Measurements from ENCODE around the gene AKR7A3.
"Not testable (repeated sequence)": the region's sequence is repeated elsewhere in the genome, so short reads cannot be mapped to it uniquely, and the experiment has no call there.

The AKR7A3 gene

DNA sequence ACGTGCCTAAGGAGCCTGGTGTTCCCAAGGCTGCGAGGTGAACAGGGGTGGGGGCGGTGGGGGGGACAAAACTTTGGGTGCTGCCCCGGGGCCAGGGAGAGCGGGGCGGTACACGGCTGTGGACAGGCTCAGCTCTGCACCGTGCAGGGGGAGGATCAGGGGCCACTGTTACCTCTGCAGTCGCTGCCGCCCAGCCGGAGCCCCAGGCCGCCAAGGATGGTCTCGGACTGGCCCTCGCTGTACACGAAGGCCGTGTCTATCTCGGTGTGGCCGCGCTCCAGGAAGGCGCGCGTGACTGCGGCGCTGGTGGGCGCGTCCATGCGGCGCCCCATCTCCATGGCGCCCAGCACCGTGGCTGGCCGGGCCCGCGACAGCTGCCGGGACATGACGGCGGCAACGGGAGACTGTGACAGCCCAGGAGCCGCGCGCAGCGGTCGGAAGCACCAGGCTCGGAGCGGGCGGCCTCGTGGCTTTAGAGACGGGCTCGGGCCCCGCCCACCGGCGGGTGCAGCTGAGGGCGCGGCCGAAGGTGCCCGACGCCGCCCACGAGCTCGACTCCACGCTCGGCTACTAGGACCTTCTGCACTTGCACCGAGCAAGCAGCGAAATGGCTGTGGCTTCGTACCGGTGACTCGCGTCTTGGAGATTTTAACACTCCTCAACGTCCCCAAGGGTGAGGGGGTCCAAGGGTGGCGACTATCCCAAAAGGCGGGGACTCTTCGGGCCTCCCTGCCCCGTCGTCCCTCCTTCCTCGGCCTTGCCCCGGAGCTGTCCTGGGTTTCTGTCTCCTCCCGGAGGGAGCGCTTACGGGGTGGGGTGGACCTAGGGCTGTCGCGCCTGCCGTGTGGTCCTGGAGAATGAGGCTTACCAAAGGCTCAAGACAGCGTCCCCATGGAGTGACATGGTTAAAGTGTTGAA, at the start of gene AKR7A3:
Gene AKR7A3, minus strand, starts transcription at position 447 of the 918 bp plus-strand sequence. Its CDS starts 61 bp downstream, at position 386.
- not testable (repeated sequence) for DNase-seq

DNA sequence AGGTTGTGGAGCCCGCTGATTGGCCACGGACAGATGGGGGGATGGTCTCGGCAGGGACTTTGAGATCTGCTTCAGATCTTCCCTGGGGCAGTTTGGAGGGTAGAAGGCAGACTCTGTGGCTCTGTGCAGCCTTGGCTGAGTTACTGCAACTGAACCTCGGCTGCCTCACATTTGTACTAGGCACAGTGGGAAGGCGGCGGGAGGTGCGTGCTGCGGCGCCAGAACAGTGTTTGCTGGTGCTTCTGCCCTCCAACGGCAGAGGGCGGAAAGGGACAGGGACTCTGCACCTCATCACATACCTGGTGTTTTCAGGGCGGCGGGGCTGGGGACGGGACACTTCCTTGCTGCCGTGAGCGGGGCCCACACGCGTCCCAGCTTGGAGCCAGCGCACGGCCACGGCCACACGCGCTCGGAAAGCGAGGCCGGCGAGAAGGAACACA, 49.8 kb upstream of the AKR7A3 start:
- DNase-seq: peak; percentile 48

DNA sequence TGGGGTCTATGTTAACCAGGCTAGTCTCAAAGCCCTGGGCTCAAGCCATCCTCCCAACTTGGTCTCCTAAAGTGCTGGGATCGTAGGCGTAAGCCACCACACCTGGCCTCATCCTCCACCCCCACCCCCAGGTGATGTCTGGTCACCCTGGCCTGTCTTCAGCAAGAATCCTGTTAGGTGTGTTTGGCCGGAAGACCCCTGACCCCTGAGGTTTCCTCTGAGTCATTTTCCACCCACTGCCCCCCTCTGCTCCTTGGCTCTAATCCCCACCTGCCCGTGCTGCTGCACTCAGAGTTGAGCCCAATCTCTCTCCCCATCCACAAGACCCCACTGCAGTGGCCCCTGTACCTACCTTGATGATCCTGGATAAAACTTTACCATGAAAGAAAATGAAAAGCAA, 48.7 kb upstream of the AKR7A3 start:
- DNase-seq: no peak

DNA sequence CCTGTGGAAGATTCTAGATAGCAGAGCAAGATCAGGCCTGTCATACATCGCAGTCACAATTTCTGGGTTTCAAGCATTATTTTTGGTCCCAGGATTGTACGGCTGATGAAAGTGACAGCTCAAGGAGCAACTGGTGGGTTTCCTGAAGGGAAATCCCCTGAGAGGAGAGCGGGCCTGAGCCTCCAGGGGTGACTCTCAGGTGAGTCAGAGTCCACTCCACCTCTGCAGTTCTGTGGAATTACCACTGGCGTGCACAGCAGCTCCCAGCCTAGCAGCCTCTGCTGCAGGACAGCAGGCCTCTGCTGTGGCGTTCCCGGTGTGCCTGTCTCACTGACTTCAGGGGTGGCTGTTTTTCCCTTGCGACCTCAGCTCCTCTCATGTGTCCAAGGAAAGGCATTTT, 48.0 kb upstream of the AKR7A3 start:
- no peak for DNase-seq

DNA sequence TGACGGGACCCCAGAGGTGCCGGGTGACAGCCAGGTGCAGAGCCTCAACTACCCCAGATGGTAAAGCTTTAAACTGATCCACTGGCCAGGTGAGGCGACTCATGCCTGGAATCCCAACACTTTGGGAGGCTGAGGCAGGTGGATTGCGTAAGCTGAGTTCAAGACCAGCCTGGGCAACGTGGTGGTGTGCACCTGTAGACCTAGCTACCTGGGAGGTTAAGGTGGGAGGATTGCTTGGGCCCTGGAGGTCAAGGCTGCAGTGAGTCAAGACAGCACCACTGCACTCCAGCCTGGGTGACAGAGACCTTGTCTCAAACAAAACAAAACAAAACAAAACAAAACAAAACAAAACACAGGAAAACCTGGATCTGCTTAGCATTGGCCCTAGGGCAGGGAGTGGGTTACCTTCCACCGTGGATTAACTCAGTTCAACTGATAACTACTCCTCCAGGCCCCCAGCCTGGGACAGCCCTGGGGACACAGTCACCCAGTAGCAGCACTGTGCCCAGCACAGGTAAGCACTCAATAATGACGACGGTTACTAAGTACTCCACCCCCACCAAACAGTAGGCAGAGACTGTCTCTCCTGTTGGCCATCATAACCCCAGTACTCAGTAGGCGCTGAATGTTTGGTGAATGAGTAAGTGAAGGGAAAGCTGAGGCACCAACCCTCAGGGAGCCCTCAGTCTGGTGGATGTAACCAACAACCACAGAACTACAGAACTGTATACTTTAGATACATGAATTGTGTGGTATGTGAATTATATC, 45.2 kb upstream of the AKR7A3 start:
- DNase-seq: peak; percentile 28

DNA sequence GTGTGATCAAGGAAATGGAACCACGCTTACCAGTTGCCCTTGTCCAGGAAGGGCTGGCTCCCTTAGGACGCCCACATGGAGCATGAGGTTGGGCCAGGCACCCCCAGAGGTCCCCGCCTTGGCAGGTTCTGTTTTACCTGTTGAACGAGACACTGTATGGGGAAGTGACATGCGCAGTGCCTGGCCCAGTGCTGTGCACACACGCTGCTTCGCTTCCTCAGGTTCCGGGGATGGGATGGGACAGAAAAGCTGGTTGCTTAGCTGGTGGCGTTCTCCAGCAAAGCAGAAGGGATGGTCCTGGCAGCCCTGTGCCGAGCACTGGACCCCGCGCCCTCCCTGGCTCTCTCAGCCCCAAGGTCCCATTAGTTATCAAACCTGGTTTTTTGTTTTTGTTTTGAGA, 44.3 kb upstream of the AKR7A3 start:
- DNase-seq: no peak

DNA sequence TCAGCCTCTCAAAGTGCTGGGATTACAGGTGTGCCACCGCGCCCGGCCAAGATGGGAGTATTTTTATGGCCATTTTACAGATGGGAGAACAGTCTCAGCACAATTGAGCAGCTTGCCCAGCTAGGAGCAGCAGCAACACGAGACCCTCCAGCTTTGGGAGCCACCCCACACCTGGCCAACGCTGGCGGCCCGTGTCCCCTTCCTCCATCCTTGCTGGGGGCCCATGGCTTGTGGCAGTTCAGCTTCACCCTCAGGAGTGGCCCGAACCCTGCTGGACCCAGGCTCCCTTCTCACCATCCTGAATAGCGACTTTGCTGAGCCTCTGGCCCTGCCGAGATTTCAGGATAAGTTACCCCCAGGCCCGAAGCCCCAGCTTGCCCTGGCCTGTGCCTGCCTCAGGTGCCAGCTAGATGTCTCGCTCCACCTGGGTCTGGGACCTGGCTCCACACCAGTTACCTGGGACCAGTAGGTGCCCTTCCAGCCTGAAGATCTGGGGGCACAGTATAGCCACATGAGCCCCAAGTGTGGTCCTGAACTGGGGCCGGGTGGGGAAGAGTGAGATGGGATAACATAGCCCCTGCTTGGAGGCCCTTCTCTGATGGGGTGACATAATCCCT, 42.8 kb upstream of the AKR7A3 start:
- DNase-seq: no peak

DNA sequence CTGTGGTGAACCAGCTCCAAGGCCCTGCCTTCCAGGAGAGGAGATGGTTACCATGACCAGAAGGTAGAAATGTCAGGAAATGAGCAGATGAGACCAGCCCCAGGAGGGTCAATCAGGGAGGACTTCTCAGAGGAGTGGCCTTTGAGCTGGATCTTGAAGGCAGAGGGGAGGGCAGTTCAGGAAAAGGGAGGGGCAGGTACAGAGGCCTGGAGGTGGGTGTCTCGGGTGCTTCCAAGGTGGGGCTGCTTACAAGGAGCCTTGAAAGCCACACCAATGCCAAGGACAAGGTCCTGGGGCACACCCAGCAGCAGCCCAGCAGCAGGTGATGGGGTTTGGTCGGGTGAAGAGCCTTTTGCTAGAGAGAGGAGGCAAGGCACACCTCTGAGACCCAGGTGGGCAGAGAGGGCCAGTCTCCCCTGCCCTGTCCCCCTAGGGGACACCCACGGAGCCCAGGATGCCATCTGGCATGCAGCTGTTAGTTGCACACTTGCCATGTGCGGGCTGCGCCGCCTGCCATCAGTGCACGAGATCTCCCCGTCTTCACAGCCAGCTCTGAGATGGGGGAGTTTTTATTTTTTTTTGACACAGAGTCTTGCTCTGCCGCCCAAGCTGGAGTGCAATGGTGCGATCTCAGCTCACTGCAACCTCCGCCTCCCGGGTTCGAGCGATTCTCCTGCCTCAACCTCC, 42.0 kb upstream of the AKR7A3 start:
- no peak for DNase-seq

DNA sequence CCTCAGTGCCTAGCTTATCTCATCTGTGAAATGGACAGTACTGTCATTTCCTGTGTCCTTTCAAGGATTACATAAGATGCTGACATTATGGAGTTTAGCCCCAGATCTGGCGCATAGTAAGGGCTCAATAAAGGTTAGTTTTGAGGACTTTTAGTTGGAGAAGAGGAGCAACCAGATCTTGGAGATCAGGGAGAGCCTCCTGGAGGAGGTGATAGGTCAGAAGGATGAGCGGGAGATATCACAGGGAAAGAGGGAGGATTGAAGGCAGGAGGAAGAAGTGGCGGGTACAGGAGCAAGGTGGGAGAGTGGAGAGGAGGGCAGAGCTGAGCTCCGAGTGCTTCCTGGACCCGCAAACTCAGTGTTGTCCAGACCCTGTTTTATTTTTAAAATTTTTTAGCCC, 41.0 kb upstream of the AKR7A3 start:
- DNase-seq: no peak

DNA sequence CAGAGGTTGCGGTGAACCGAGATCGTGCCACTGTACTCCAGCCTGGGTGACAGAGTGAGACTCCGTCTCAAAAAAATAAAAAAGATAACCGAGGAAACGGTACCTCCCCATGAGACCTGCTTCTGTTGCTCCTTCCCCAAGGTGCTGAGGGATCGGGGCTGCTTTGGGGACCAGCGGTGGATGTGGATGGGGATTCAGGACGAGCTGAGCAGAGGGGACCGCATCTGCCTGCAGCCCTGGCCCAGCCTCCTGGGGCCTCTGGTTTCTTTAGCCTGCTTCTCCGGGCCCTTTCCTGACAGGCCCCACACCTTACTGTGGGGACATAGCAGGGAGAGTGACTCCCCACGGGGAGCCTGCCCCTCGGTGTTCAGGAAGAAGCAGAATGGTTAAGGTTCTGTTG, 40.6 kb upstream of the AKR7A3 start:
- no peak for DNase-seq

DNA sequence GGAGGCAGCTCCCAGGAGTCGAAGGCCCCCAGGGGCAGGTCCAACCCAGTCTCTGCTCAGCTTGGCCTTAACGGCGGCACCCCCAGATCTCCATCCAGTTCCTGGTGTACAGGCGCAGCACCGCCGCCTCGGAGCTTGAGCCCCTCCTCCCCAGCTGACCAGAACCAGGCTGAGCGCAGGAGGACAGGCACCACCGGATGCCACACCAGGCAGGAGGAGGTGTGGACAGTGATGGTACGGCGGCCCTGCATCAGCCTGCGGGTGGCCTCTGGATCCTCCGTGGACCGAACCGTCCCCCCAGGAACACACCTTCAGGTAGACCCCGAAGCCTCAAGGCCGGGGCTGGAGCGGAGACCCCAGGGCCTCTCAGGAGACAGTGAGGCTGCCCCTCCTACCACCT, 39.9 kb upstream of the AKR7A3 start:
- DNase-seq: no peak

DNA sequence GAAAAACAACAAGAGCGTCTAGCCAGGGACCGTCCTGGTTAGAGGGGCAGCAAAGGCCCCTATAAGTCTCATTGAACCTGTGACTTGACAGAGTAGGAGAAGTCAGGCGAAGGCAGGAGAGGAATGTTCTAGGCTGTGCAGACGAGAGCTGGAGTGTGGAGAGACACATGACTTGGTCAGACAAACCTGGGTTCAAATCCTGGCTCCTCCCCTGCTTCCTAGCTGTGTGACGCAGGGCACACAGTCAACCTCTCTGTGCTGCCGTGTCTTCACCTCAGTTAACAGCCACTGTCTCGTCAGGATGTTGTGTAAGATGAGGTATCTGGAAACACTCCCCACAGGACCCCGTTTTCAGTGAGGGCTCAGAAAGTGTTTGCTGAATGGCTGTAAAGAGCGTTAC, 39.2 kb upstream of the AKR7A3 start:
- no peak for DNase-seq

DNA sequence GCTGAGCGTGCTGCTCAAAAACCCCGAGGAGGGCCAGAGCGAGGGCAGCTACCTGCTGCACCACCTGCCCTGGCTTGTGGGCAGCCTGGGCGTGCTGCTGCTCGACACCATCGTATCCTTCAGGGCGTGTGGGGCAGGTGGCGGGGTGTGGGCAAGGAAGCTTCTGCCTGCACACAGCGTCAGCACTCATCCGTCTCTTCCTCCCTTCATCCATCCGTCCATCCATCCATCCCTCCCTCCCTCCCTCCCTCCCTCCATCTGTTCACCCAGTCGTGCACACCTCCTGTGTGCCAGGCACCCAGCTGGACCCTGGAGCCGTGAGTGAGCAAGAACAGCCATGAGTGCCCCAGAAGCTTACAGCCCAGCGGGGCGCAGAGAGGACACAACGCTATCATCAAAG, 38.7 kb upstream of the AKR7A3 start:
- DNase-seq: no peak

DNA sequence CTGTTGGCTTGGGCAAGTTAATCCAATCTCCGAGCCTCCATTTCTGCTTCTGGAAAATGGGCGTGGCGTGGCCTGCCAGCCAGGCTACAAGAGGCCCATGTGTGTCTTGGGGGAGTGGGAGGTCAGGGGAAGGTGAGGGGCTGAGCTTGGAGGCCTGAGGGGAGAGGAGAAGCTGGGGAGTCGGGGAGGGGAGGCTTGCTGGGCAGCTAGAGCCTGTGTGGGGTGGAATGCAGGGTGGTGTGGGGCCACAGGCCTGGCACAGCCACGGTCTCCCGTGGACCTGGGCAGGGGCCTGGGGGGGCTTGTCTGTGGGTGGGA, 38.1 kb upstream of the AKR7A3 start:
- DNase-seq: no peak

DNA sequence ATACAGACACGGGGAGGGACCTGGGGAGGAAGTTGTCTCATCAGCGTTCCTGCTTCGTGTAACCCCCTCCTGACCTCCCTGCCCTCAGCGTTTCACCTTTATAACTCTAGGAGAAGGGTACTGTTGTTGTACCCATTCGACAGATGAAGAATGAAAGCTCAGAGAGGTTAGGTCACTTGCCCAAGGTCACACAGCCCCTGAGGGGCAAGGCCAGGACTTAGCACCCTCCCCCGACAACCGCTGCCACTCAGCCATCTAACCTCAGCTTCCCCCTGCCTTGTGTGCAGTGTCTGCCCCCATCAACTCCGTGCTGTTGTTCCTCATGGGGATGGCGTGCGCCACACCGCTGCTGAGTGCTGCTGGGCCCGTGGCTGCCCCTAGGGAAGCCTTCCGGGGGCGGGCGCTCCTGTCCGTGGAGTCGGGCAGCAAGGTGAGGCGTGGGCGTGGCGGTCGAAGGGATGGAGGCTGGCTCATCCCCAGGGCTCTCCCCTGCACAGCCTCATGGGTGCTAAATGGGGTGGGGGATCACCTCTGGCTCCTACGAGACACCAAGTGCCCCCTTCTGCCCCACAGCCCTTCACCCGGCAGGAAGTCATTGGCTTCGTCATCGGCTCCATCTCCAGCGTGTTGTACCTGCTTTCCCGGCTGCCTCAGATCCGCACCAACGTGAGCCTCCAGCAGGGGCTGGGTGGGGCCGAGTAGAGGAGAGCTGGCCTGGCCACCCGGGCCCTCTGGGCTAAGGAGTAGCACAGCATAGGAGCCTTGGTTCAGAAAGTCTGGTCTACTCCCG, 37.6 kb upstream of the AKR7A3 start:
- DNase-seq: no peak

DNA sequence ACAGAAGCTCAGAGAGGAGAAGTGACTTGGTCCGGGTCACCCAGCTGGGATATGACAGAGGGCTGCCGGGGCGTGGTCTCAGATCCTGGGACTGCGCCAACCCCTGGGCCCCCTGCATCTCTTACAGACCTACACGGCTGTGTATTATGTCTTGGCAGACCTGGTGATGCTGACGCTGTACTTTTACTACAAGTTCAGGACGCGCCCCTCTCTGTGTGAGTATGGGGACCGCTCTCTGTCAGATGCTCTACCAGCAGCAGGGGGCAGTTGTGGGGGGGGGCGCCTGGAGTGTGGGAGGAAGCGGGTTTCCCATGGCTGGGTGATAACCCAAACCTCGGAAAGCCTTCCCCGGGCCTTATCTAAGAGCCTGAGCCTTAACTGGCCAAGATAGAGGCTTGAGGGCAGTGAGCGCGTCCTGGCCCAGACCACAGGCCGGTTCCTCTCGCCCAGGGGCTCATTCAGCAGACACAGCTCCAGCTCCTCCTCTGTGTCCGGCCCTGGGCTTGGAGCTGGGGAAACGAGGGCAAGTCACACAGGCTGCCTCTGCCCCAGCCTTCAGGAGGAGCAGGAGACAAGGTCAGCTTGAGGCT, 36.9 kb upstream of the AKR7A3 start:
- no peak for DNase-seq

DNA sequence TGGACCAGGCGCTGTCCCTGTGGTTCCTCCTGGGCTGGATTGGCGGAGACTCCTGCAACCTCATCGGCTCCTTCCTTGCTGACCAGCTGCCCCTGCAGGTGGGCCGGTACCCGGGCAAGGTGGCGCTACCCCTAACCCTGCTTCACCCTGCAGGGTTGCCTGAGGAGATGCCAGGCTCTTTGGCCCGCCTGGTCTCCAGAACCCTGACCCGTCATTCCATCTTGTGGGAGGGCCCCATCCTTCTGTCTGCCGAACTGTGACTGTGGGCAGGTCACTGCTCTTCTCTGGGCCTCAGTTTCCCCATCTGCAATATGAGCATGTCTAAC, 36.1 kb upstream of the AKR7A3 start:
- DNase-seq: no peak

DNA sequence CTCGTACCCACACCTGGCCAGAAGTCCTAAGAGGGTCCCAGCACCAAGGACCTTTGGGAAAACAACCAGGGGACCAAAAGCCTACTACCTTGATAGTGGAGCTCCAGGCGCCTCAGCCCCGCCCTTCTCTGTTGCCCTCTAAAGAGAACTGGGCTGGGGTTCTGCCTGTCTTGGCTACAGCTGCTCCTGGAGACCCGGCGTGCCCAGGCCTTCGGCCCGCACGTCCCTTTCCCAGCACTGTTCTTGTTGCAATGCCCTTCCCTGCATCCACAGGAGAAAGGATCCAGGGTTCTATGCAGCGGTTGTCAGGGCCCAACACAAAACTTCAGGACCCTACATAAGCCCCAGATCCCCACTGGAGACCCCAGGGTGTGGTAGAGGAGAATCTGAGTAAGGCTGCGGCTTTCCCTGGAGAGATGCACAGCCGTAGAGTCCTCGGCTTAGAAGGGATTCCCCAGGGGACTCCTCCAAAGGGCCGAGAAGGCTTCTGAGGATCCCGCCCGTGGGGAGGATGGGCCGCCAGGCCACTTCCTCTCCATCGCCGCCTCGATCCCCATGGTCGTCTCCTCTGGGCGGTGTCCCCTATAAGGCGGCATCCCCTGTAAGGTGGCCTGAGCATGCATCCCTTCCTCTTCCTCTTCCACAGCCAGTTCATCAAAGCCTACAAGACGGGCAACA, 35.6 kb upstream of the AKR7A3 start:
- DNase-seq: no peak

DNA sequence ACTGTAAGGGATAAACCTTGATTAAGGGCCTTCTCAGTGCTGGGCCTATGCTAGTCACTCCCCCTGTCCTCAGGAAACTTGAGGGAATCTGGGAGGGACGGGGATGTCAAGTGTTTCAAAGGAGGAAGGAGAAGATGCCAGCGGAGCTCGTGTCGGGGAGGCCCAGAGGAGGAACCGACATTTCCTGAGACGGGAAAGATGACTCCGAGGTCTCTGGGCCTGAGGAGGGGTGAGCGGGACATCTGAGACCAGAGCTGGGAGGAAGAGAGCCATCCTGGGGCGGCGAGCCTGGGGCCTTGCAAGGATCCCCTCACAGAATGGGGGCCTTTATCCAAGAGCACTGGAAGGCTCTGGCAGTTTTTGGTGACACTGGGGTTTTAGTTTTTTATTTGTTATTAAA, 33.9 kb upstream of the AKR7A3 start:
- DNase-seq: no peak

DNA sequence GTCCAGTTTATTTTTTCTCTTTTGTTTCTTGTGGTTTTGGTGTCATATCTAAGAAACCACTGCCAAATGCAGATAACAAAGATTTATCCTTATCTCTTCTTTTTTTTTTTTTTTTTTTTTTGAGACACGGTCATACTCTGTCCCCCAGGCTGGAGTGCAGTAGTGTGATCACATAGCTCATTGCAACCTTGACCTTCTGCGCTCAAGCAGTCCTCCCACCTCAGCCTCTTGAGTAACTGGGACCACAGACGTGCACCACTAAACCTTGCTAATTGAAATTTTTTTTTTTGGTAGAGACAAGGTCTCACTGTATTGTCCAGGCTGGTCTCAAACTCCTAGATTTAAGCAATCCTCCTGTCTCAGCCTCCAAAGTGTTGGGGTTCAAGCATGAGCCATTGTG, 32.5 kb upstream of the AKR7A3 start:
- no peak for DNase-seq

DNA sequence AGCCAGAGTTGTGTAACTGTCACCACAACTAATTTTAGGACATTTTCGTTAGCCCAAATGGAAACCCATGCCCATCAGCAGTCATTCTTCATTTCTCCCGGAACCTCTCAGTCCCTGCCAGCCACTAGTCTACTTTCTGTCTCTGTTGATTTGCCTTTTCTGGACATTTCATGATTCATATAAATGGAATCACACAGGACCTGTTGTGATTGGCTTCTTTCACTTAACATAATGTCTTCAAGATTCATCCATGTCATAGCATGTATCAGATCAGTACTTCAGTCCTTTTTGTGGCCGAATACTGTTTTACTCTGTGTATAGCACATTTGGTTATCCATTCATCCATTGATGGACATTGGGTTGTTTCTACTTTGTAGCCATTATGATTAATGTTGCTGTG, 30.6 kb upstream of the AKR7A3 start:
- DNase-seq: no peak

Data from fibroblast of upper back skin (primary cell).